OCI-LY1 (cell line): Measurements from ENCODE around the gene FGD4.

Source experiments
- EZH2 ChIP-seq: fragments of 200-600 bp; sonication (generic), shearing (Covaris generic); IDR thresholded peaks from 2 replicates; pipeline ENCODE4 v1.8.0; 2017; ENCODE audit warnings: borderline replicate concordance, mixed run types, mild to moderate bottlenecking, antibody characterized with exemption, low read length, moderate library complexity, mixed read lengths
- TF ChIP-seq, protein P1 (sequence below): fragments of 200-600 bp; sonication (generic), shearing (Covaris generic); IDR thresholded peaks from 2 replicates; pipeline ENCODE4 v1.5.1; 2017; ENCODE audit warnings: mild to moderate bottlenecking, antibody characterized with exemption, low read length, moderate library complexity, mixed read lengths

DNA sequence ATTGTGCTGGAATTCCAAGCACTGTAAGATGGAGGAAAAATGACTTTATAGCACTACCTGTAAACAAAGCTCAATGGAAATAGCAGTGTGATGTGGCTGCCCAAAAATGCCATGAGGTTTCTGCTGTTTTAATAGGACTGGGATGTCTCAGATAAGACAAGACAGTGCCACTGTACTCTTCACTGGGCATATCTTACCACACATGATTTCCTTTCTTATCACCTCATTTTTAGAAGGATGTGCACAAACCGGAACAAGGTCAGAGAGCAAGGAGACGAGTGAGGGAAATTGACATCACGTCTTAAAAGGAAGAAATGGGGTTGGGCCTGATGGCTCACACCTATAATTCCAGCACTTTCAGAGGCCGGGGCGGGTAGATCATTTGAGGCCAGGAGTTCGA, 38.4 kb upstream of the FGD4 start:
- TF ChIP-seq EZH2, result no peak
- TF ChIP-seq, protein P1, sequence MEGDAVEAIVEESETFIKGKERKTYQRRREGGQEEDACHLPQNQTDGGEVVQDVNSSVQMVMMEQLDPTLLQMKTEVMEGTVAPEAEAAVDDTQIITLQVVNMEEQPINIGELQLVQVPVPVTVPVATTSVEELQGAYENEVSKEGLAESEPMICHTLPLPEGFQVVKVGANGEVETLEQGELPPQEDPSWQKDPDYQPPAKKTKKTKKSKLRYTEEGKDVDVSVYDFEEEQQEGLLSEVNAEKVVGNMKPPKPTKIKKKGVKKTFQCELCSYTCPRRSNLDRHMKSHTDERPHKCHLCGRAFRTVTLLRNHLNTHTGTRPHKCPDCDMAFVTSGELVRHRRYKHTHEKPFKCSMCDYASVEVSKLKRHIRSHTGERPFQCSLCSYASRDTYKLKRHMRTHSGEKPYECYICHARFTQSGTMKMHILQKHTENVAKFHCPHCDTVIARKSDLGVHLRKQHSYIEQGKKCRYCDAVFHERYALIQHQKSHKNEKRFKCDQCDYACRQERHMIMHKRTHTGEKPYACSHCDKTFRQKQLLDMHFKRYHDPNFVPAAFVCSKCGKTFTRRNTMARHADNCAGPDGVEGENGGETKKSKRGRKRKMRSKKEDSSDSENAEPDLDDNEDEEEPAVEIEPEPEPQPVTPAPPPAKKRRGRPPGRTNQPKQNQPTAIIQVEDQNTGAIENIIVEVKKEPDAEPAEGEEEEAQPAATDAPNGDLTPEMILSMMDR, result no peak
